ENCODE measurements around the gene MIER2. TPM values are rescaled to one million over a fixed set of nuclear protein-coding genes. Genes with fewer than 3 reads are reported as not detected.

The MIER2 gene
- total RNA-seq, 1 experiment from 2014 or later: not detected

- ATAC-seq: no peak
Measured at GRCh38 chr19:334296-335071, 10.1 kb downstream of the MIER2 start.

GRCh38 chr19:330503-330902 lies 14.1 kb downstream of the MIER2 start:
- CTCF ChIA-PET: no interaction called here
- Histone ChIP-seq H3K27me3 (ENCODE audit: low read length) (no peaks in the 10 kb centered on the region), H3K9ac (ENCODE audit: low read length) (no peak overlapping the region), H3K9me3 (ENCODE audit: low read length) (no peaks in the 10 kb centered on the region), H3F3A (ENCODE audit: low read length, unreplicated experiment) (no peaks in the 10 kb centered on the region), H3K79me2 (ENCODE audit: low read length) (no peaks in the 10 kb centered on the region), H4K20me1 (ENCODE audit: low read length) (no peaks in the 10 kb centered on the region), H3K4me2 (ENCODE audit: low read length) (no peak overlapping the region), H2AFZ (ENCODE audit: low read length) (no peak overlapping the region), H3K4me1 (ENCODE audit: insufficient read depth, low read length) (no peaks in the 10 kb centered on the region), H3K4me3 (ENCODE audit: low read length) (no peak overlapping the region), H3K9me2 (replicated peaks; ENCODE audit: low read length) (no peaks in the 10 kb centered on the region), H3K27ac (ENCODE audit: low read length) (no peak overlapping the region), H3K36me3 (ENCODE audit: low read depth, low read length) (no peaks in the 10 kb centered on the region)
- TF ChIP-seq EZH2phosphoT487 (IDR thresholded peaks at IDR 0.05; ENCODE audit: borderline replicate concordance, low read length) (no peak), CTCF (conservative IDR thresholded peaks at IDR 0.05; ENCODE audit: low read depth, low read length) (no peak), EZH2 (IDR thresholded peaks at IDR 0.05; ENCODE audit: low read length, unreplicated experiment) (no peak)
- intact Hi-C loops (cut with micrococcal nuclease): no loop called here
- no peak for DNase-seq
- POLR2A ChIA-PET (ENCODE audit: unreplicated experiment): no interaction called here
- no TSS peak for BruUV-seq (replicated peaks)
- no peak for ATAC-seq

More at GRCh38 chr19:334296-335071, 10.1 kb downstream of the MIER2 start:
- Histone ChIP-seq H3K4me3 (ENCODE audit: low read length) (no peak overlapping the region), H3K4me1 (ENCODE audit: insufficient read depth, low read length) (no peaks in the 10 kb centered on the region), H3K27me3 (ENCODE audit: low read length) (no peaks in the 10 kb centered on the region), H3K36me3 (ENCODE audit: low read depth, low read length) (no peaks in the 10 kb centered on the region), H3K9me2 (replicated peaks; ENCODE audit: low read length) (no peaks in the 10 kb centered on the region), H3F3A (ENCODE audit: low read length, unreplicated experiment) (no peaks in the 10 kb centered on the region), H4K20me1 (ENCODE audit: low read length) (no peaks in the 10 kb centered on the region), H3K4me2 (ENCODE audit: low read length) (no peak overlapping the region), H3K9me3 (ENCODE audit: low read length) (no peaks in the 10 kb centered on the region), H3K79me2 (ENCODE audit: low read length) (no peaks in the 10 kb centered on the region), H2AFZ (ENCODE audit: low read length) (no peak overlapping the region), H3K9ac (ENCODE audit: low read length) (no peak overlapping the region), H3K27ac (ENCODE audit: low read length) (no peak overlapping the region)
- POLR2A ChIA-PET (ENCODE audit: unreplicated experiment): no interaction called here
- DNase-seq: no peak
- CTCF ChIA-PET: no interaction called here
- TF ChIP-seq EZH2phosphoT487 (IDR thresholded peaks at IDR 0.05; ENCODE audit: borderline replicate concordance, low read length): no peak
- TF ChIP-seq EZH2 (IDR thresholded peaks at IDR 0.05; ENCODE audit: low read length, unreplicated experiment): no peak
- no peak for TF ChIP-seq CTCF (conservative IDR thresholded peaks at IDR 0.05; ENCODE audit: low read depth, low read length)
- BruUV-seq (replicated peaks): no TSS peak
- intact Hi-C loops (cut with micrococcal nuclease): no loop called here

GRCh38 chr19:329876-330275 lies 14.7 kb downstream of the MIER2 start:
- H2AFZ ChIP-seq (ENCODE audit: low read length): no peak overlapping the region
- no peaks in the 10 kb centered on the region for H3K36me3 ChIP-seq (ENCODE audit: low read depth, low read length)
- ATAC-seq (no peak), DNase-seq (no peak)
- H3K9ac ChIP-seq (ENCODE audit: low read length): no peak overlapping the region
- no peak overlapping the region for H3K4me3 ChIP-seq (ENCODE audit: low read length)
- H3K27me3 ChIP-seq (ENCODE audit: low read length): no peaks in the 10 kb centered on the region
- no peaks in the 10 kb centered on the region for H3K9me2 ChIP-seq (replicated peaks; ENCODE audit: low read length)
- no TSS peak for BruUV-seq (replicated peaks)
- H3K4me2 ChIP-seq (ENCODE audit: low read length): no peak overlapping the region
- no peaks in the 10 kb centered on the region for H3K4me1 ChIP-seq (ENCODE audit: insufficient read depth, low read length)
- no peaks in the 10 kb centered on the region for H3F3A ChIP-seq (ENCODE audit: low read length, unreplicated experiment)
- POLR2A ChIA-PET (ENCODE audit: unreplicated experiment): no interaction called here
- intact Hi-C loops (cut with micrococcal nuclease): no loop called here
- no peak overlapping the region for H3K27ac ChIP-seq (ENCODE audit: low read length)
- CTCF ChIA-PET: no interaction called here
- no peak for TF ChIP-seq EZH2 (IDR thresholded peaks at IDR 0.05; ENCODE audit: low read length, unreplicated experiment)
- TF ChIP-seq EZH2phosphoT487 (IDR thresholded peaks at IDR 0.05; ENCODE audit: borderline replicate concordance, low read length): no peak
- TF ChIP-seq CTCF (conservative IDR thresholded peaks at IDR 0.05; ENCODE audit: low read depth, low read length): no peak
- no peaks in the 10 kb centered on the region for H4K20me1 ChIP-seq (ENCODE audit: low read length)
- no peaks in the 10 kb centered on the region for H3K9me3 ChIP-seq (ENCODE audit: low read length)
- H3K79me2 ChIP-seq (ENCODE audit: low read length): no peaks in the 10 kb centered on the region
